Transverse colon (tissue), 4 donors: ENCODE measurements around the gene CFD.

Source experiments
- CTCF ChIP-seq, 5 experiments: fragments of 200-600 bp in 3 of 5; fragments of 450-650 bp in 2 of 5; sonication (generic) in 3 of 5; IDR thresholded peaks; 1 replicate in 2 of 5; 2 replicates in 3 of 5; pipeline ENCODE4 v1.5.1; 2016 to 2017; ENCODE audit warnings: antibody characterized with exemption in 5 of 5, inconsistent platforms in 3 of 5, mild to moderate bottlenecking in 2 of 5, moderate library complexity in 1 of 5
- EP300 ChIP-seq: sonication (generic); formaldehyde crosslinking; IDR thresholded peaks from one replicate; pipeline ENCODE4 v1.6.1; 2017; ENCODE audit warnings: antibody characterized with exemption, low read depth
- POLR2A ChIP-seq: fragments of 450-650 bp; IDR thresholded peaks from one replicate; pipeline ENCODE4 v1.6.1; 2016; ENCODE audit warnings: antibody characterized with exemption, mild to moderate bottlenecking, moderate library complexity
- POLR2AphosphoS5 ChIP-seq, 3 donors: sonication (generic); formaldehyde crosslinking; IDR thresholded peaks; one replicate each; pipeline ENCODE4 v1.6.1; 2016; ENCODE audit warnings: antibody characterized with exemption in 3 of 3

GRCh38 chr19:881385-882071, 22.1 kb downstream of the CFD start:
- TF ChIP-seq CTCF (IDR thresholded peaks at IDR 0.05) (no peak), POLR2A (no peak), POLR2AphosphoS5 (IDR thresholded peaks at IDR 0.05) (no peak), EP300 (no peak)
